PFSK-1 (cell line): ENCODE measurements around the gene FAM124A.

Source experiments
- FOXP2 ChIP-seq: optimal IDR thresholded peaks from 2 replicates; pipeline ENCODE3; 2011; ENCODE audit warnings: borderline replicate concordance, control low read depth, inconsistent platforms; ENCODE audit not compliant: insufficient read depth; ENCODE audit errors: extremely low read length, extremely low read depth
- POLR2AphosphoS5 ChIP-seq: IDR thresholded peaks from 2 replicates; pipeline ENCODE4 v1.6.1; 2012; ENCODE audit warnings: low read depth, mild to moderate bottlenecking, control low read depth, low read length, moderate library complexity
- REST ChIP-seq, 2 experiments: IDR thresholded peaks; 2 replicates each; pipeline versions ENCODE4 v1.6.1 to v1.8.0; 2011 to 2012; ENCODE audit warnings: low read depth in 2 of 2, low read length in 2 of 2, control low read depth in 1 of 2, inconsistent platforms in 1 of 2, mild to moderate bottlenecking in 1 of 2, moderate library complexity in 1 of 2; ENCODE audit not compliant: insufficient read depth in 1 of 2
- SIN3A ChIP-seq: IDR thresholded peaks from 2 replicates; pipeline ENCODE4 v1.6.1; 2012; ENCODE audit warnings: mild to moderate bottlenecking, low read length, moderate library complexity, borderline replicate concordance; ENCODE audit not compliant: insufficient read depth
- TAF1 ChIP-seq: IDR thresholded peaks from 2 replicates; pipeline ENCODE4 v1.6.1; 2012; ENCODE audit warnings: low read length, control low read depth, borderline replicate concordance; ENCODE audit not compliant: insufficient read depth

FAM124A gene

GRCh38 chr13:51269039-51269438 is 46.8 kb downstream of the FAM124A start:
- TF ChIP-seq REST (IDR thresholded peaks at IDR 0.05; ENCODE audit: insufficient read depth in 1 of 2, low read depth in 2 of 2, low read length in 2 of 2) (no peak), POLR2AphosphoS5 (no peak), SIN3A (no peak), FOXP2 (no peak), TAF1 (no peak)

- no peak for TF ChIP-seq POLR2AphosphoS5
- no peak for TF ChIP-seq TAF1
- no peak for TF ChIP-seq FOXP2
- TF ChIP-seq SIN3A: no peak
- no peak for TF ChIP-seq REST (IDR thresholded peaks at IDR 0.05; ENCODE audit: insufficient read depth in 1 of 2, low read depth in 2 of 2, low read length in 2 of 2)
Measured at GRCh38 chr13:51270623-51271415, 48.6 kb downstream of the FAM124A start.

- TF ChIP-seq SIN3A (no peak), POLR2AphosphoS5 (no peak), TAF1 (no peak), REST (IDR thresholded peaks at IDR 0.05; ENCODE audit: insufficient read depth in 1 of 2, low read depth in 2 of 2, low read length in 2 of 2) (no peak), FOXP2 (no peak)
Measured at GRCh38 chr13:51271528-51272085, 49.4 kb downstream of the FAM124A start.

GRCh38 chr13:51275101-51275500 is 52.9 kb downstream of the FAM124A start:
- TF ChIP-seq REST (IDR thresholded peaks at IDR 0.05; ENCODE audit: insufficient read depth in 1 of 2, low read depth in 2 of 2, low read length in 2 of 2) (no peak), POLR2AphosphoS5 (no peak), TAF1 (no peak), FOXP2 (no peak), SIN3A (no peak)

- TF ChIP-seq POLR2AphosphoS5: no peak
- TF ChIP-seq REST (IDR thresholded peaks at IDR 0.05; ENCODE audit: insufficient read depth in 1 of 2, low read depth in 2 of 2, low read length in 2 of 2): no peak
- TF ChIP-seq TAF1: no peak
- no peak for TF ChIP-seq FOXP2
- TF ChIP-seq SIN3A: no peak
Measured at GRCh38 chr13:51276636-51277035, 54.4 kb downstream of the FAM124A start.
